Sigmoid colon (tissue), 4 donors: ENCODE results near the gene TNP2.

Source experiments
- EP300 ChIP-seq, 4 donors: sonication (generic); formaldehyde crosslinking; IDR thresholded peaks; one replicate each; pipeline ENCODE4 v1.6.1; 2017; ENCODE audit warnings: antibody characterized with exemption in 4 of 4
- POLR2AphosphoS5 ChIP-seq, 4 donors: sonication (generic); formaldehyde crosslinking; IDR thresholded peaks; one replicate each; pipeline ENCODE4 v1.6.1; 2017; ENCODE audit warnings: antibody characterized with exemption in 4 of 4

DNA sequence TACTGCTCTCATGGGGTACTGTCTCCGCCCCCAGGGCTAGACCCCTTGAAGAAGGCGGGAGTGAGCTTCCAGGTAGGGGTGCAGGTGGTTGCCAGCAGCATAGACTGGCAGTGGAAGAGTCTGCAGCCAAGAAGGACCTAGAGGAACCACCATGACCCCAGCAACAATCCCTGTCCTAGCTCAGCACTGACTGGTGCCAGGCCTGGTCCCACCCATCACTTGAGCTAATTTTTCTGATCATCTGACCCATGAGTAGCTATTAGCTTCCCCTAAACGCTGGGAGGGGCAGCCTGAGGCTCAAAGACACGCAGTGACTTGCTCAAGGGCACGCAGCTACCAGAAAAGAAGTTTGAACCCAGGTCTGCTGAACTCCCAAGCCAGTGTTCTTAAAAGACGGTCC lies 3.4 kb upstream of the TNP2 start:
- no peak for TF ChIP-seq POLR2AphosphoS5 (IDR thresholded peaks at IDR 0.05)
- no peak for TF ChIP-seq EP300 (IDR thresholded peaks at IDR 0.05)
